Measurements from ENCODE around the gene MMP10.

DNA sequence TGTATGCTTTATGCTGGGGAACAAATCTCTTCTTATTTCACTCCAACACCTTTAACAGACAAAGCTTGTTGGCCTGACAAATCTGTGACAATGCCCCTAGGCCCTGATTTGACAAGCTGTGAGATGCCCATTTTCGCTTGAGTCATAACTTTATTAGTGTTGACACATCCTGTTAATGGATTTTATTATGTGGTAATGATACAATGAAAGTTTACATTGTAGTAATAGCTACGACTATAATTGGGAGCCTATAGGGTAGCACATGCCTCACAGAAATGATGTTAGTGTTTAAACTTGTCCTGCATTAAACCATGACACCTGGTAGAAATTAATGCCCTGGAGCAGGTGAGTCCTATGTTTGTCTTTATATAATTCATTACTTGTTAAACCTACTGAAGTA lies 3.3 kb upstream of the MMP10 start:
- TF ChIP-seq POLR2A (IDR thresholded peaks at IDR 0.05; ENCODE audit: low read length) (no peak), GATA1 (IDR thresholded peaks at IDR 0.05; ENCODE audit: low read depth, low read length) (no peak)

Measured in erythroblast (primary cell).